NCI-H2196 (cell line): Measurements from ENCODE around the gene DYDC1.
A peak's percentile ranks its signal among the peaks of the same experiment; 100 is the strongest.
"Not testable (repeated sequence)": the region's sequence is repeated elsewhere in the genome, so short reads cannot be mapped to it uniquely, and the experiment has no call there.

ENCODE experiments used
- DNase-seq: peaks from one replicate; lab custom pipeline; 2025; ENCODE audit not compliant: unreplicated experiment; lab: John Stamatoyannopoulos, UW

The DYDC1 gene

DNA sequence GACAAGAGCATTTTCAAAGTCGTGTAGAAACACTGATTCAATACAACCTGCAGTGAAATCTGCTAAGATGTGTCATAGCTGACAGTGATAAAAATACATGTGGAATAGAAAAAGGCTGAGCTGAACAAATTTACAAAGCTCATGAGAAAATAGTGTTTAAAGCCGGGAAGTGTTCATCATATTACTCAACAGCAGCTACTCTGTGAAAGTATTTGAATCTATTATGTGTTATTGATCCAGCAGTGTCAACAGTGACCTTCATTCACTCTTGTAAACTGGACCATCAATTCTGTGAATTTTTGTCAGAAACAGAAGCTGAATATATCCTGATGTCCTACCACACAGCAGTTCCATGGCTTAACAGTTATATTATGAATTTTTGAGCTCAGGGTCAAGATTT lies 11.6 kb downstream of the DYDC1 start:
- no peak for DNase-seq

DNA sequence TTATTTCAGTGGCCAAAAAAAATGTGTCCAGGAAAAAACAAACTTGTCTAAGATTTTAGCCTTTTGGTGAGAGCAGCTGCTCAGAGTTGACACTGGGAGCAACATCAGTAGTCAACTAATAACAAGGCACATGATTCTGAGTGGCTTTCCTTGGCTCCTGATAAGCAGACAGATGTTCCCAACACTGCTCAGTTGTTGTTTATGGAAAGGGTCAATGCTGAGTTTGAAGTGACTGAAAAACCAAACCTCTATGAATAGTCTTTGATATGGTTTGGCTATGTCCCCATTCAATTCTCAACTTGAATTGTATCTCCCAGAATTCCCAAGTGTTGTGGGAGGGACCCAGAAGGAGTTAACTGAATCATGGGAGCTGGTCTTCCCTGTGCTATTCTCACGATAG lies 12.3 kb downstream of the DYDC1 start:
- no peak for DNase-seq

DNA sequence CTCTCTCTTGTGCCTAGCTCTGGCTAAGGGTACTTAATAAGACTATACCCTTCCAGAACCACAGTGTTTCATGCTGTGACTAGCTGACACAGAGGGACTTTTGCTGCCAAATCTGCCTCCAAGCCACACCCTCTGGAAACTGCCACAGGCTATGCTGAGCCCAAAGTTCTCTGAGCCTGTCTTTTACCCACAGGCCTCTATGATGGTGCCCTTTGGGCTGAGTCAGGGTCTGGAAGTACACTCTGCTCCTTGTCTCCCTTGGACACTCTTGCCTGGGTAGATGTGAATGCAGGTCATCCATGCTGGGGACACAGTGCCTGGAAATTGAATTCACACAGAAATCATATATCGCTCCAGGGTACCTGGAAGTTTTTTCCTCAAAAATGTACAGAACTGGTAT lies 22.6 kb downstream of the DYDC1 start:
- DNase-seq = no peak

DNA sequence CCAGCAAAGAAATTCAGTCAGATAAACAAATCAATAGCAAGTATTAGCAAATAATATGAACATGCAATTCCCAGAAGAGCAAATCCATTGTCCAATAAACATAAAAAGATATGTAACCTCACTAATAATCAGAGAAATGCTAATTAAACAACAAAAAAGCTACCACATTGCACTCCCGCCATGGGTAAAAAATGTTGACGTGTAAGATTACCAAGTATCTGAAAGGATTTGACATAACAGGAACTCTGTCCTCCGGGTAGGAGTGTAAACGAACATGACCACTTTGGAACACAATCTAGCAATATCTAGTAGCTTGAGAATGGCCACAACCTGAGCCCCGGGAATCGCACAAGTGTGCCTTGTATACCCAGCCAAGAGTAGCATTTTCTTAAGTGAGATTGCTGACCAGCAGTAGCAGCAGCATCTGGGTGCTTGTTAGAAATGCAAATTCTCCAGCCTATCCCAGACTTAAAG lies 31.6 kb downstream of the DYDC1 start:
- DNase-seq = no peak

DNA sequence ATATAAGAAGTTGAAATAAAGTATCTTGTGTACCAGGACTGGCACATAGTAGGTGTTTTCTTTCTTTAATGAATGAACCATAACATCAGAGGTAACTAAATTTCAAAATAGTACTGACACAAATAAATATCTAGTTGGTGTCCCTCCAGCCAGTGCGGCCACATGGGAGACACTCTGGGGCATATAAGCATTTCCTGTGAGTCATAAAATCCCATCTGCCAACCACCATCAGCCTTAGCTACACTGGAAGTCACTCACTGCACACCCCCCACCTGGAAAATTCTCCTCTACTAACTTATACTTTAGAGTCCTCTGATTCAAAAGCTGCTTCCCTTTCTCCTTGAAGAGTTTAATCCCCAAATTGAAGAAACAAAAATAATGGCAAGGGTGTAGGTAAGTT lies 32.5 kb downstream of the DYDC1 start:
- DNase-seq = no peak

DNA sequence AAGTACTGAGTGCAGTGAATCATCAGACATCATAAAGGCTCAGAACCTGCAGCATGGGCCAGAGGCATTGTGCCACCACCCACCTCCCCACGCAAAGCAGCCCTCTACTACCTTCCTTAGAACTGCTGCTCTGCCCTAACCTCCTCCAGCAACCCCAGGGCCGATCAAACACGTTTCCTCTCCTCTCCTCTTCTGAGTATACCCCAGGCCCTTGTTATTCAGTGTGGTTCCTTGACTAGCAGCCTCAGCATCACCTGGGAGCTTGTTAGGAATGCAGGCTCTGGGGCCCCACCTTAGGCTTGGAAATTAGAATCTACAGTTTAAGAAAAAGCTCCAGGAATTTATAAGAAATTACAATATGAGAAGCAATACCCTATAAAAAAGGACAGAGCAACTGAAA lies 33.2 kb downstream of the DYDC1 start:
- no peak for DNase-seq

DNA sequence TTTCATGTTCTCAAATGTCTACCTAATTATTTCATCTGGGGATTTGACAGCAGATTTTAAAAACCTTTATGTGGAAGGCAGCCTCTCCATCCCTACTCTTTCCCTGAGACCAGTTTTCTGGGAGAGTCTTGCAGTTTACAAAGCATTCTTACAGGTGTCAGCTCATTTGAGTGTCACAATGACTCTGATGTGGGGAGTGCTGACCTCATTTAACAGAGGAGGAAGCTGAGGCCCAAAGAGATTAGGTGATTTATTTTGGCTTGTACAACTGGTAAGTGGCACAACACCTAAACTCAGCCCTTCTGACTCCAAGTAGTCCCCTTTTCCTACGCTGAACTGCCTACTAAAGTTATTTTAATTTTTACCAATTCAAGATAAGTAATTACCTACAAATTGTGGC lies 33.8 kb downstream of the DYDC1 start:
- no peak for DNase-seq

DNA sequence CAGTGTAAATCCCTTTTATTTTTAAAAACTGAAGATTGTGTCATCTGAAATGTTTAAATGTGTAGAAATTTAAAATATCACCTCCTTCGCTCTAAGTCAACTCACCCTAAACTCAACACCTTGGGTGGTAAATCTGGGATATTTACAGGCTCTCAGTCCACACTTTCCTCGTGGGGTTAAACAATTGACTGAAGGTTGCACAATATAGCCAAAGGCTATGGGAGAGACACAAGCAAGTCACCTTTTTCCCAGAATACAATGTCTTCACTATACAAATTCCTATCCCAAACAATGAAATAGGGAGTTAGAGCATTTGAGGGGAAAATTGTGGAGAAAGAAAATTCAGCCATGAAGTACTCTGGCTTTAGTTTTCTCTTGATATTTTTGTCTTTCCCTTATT lies 34.4 kb downstream of the DYDC1 start:
- no peak for DNase-seq

DNA sequence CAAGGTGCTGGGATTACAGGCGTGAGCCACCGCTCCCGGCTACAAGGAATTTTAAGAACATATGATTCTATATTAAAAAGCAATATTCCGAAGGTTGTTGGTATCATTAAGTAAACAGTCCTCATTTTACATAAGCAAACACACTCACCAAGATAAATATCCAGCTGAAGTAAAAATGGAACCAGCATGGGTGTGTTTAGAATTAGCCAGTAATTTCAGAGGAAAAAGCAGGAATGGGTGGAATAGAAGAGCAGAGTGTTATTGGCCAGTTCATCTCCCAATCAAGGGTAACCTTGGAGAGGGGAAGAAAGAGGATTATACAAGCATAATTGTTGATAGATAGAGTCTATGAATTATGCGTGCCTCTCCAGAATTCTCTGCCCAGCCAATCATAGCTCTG lies 35.4 kb downstream of the DYDC1 start:
- no peak for DNase-seq

DNA sequence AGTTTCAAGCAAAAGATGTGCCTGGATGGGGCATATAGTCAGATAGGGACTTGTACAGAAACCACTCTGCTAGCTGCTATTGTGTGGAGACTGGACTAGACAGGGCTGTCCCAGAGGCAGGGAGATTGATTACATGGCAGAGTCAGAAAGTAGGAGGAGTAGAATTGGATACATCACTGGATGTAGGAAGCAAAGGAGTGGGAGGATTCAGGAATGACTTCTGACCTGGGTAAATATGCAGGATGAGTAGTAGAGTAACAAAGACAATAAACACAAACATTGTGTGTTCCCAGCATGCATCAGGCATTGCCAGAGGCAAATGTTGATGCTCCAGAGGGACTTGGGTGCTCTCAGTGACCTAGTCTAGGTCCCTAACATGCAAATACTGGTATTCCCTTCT lies 36.2 kb downstream of the DYDC1 start:
- no peak for DNase-seq

DNA sequence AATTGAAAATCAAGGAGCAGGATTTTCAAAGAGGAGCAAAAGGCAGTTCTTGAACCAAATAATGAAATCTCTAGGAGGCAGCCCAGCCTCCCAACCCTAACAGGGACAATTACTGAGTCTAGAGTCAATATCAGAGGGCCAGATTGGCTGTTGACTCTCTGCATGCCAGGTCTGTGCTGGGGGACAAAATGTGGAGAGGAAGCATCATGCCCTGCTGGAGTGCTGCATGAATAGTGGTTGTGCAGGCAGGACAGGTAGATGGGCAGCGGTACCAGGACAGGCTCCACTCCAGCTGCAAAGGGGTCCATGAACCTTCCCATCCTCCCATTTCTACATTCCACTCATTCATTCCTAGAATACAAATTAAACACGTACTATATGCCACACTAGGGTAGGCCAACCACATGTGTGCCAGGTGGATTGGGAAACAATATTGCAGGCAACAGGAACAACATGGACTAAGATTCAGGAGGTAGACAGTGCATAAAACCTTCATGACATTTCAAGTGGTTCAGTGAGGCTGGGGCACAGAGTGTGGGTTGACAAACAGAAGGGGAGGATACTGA lies 36.7 kb downstream of the DYDC1 start:
- no peak for DNase-seq

DNA sequence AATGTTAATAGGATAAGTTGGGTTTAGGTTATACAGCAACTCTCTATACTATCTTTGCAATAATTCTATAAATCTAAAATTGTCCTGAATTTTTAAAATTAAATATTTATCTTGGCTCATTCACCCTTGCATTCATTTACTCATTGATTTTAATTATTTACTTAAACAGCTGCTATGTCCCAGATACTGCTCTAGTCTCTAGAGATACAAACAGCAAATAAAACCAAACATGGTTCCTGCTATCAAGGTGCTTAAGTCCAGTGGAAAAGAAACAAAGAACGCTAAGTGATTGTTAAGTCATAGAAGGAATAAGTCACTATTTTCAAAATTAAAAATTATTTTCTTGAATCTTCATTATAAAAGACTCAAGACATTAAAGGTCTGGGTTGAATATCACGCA lies 37.2 kb downstream of the DYDC1 start:
- DNase-seq = no peak

DNA sequence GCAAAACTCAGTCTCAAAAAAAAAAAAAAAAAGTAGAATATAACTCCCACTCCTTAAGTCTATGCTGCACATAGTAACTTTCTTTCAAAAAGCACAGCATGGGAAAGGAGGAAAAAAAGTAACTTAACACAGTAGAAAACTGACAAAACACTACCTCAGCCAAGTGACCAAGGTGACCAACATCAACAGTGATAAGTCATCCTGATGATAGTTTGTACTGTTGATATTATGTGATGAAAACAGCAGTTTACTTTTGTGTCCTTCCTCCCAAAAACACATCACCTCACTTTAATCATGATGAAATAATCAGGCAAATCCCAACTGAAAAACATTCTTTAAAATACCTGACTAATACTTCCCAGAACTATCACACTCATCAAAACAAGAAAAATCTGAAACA lies 37.8 kb downstream of the DYDC1 start:
- no peak for DNase-seq

DNA sequence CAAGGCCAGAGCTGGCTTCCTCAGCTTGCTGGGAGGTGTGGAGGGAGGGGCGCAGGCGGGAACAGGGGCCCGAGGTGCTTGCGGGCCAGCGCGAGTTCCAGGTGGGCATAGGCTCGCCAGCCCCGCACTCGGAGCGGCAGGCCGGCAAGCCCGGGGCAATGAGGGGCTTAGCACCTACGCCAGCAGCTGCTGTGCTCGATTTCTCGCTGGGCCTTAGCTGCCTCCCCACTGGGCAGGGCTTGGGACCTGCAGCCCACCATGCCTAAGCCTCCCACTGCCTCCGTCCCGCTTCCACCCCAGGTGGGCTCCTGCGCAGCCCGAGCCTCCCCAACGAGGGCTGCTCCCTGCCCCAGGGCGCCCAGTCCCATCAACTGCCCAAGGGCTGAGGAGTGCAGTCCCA lies 41.2 kb downstream of the DYDC1 start:
- no peak for DNase-seq

DNA sequence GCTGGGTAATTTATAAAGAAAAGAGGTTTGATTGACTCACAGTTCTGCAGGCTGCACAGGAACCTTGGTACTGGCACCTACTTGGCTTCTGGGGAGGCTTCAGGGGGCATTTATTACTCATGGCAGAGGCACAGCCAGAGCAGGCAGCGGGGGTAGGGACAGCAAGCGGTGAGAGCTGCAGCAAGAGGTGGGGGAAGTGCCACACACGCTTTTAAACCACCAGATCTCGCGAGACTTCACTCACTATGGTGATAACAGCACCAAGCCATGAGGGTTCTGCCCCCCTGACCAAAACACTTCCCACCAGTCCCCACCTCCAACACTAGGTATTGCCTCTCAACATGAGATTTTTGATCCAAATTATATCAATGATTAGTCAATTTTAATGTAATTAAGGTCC lies 43.0 kb downstream of the DYDC1 start:
- no peak for DNase-seq

DNA sequence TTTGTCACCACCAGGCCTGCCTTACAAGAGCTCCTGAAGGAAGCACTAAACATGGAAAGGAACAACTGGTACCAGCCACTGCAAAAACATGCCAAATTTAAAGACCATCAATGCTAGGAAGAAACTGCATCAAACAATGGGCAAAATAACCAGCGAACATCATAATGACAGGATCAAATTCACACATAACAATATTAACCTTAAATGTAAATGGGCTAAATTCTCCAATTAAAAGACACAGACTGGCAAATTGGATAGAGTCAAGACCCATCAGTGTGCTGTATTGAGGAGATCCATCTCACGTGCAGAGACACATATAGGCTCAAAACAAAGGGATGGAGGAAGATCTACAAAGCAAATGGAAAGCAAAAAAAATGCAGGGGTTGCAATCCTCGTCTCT lies 50.6 kb downstream of the DYDC1 start:
- DNase-seq = not testable (repeated sequence)

DNA sequence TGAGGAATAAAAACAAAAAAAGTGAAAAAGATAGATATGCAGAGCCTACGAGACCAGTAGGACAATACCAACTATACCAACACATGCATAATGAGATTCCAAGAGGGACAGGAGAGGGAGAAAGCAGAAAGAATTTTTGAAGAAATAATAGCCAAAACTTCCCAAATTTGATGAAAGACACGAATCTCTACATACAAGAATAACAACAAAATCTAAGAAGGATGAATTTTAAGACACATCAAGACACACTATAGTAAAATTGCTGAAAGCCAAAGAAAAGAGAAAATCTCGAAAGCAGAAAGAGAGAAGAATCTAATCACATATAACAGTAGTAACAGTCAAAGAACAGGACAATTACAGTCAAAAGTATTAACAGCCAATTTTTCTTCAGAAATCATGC lies 59.6 kb downstream of the DYDC1 start:
- no peak for DNase-seq

DNA sequence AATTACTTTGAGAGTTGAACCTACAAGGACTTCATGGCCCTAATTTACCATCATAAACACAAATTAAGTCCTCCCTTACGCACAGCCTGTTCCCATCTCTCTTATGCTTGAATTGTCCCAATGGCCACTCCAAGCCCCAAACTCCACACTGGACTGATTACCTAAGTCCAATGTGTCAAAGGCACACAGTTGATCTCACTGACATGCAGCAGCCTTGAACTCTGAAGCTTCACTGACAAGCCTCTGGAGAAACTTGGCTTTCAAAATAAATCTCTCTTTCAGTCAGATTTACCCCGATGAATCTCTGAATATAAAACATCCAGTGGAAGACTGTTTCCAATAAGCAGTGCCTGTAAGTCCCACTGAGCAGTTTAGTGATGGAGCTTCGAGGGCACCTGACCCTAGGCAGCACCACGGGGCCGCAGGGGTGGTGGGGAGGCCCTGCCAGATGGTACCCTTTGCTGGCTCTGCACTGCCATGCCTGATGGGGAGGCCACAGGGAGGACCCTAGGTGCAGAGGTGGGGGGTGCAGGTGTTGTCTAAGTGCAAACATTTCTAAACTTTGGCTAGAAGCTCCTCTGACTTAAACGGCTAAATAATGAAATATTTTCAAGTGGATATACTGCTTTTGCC lies 63.8 kb downstream of the DYDC1 start:
- no peak for DNase-seq

DNA sequence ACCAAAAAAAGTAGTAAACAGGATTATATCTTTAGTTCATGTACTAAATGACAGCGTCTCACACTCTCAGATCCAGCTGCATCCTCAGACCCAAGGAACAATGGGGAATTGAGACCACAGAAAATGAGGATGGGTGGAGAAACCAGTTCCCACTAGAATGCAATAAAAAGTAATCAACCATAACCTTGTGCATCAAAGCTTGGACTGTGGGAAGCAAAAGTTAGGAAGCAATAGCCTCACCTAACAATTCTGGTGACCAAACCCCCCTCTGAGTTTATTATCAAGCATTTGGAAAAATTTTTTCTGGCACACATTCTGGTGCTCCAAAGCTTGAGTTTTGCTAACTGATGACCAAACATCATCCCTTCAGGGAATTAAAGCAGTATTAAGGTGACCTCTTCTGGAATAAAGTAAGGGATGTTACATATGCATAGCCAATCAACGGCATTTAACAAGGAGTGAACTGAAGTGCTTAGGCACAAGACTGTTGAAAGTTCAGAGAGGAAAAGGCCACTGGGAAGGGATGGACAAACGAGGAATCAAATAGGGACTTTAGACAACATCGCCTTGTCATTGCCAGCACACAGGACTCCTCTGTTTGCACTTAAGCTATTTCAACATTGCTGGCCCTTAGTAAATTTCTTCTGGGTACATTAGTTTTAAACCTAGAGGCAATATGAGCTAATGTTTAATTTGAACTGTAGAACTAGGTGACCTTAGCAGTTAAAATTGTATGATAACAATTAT lies 65.9 kb downstream of the DYDC1 start:
- DNase-seq = no peak

DNA sequence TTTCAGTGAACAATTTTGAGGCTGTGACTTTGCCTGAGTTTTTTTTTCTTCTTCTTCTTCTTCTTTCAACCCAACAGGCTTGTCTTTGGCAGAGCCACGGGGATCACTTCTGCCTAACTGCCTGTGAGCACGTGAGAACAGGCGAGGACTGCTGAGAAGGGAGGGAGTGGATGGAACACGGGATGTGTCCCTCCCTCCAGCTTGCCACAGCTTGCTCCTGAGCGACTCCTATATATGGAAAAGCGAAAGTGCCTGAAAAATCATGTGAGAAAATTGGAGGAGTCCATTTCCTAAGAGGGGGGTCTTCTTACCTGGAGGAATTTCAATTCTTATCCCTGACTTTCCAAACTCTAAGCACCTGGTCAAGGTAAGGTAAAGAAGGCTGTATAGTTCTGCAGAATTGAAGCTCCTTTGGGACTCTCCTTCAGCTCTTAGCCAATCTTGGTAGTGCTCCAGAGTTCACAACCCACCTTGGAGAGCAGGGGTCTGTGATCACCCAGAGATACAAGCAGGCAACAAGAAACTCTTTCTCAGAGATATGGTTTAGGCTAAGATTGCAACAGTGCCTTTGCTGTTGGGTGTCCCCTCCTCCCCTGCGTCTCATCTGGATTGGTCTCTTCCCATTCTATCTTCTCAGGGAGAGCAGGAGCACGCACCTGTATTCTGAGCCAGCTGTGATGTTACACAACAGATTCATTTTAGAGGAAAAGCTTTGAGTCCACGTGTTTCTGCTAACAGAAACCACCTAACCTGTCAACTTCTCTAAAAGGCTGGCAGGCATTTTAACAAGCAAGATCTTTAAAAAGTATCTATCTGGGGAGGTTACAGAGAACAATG lies 66.9 kb downstream of the DYDC1 start, which contains the start of gene MAT1A:
Gene MAT1A (minus strand): TSS at position 208 of the 837 bp plus-strand sequence. CDS start 235 bp downstream, outside the sequence.
- peak; percentile 39 for DNase-seq

DNA sequence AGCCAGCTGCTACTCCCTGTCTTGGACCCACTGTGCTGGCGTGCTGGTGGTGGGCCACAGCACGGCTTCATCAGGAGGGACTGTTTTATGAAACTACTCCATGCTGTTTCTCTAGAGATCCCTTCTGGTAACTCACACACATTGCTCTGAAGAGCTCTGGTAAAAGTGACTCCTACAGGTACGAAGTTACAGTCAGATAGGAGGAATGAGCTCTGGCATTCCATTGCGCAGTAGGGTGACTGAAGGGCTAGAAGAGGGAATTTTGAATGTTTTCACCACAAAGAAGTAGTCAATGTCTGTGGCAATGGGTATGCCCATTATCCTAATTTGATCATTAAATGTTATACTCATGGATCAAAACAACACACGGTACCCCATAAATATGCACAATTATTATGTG lies 67.7 kb downstream of the DYDC1 start:
- no peak for DNase-seq
